Endothelial cell (in vitro differentiated cells): ENCODE data around the gene NHLRC2. TPM values are rescaled to one million over a fixed set of nuclear protein-coding genes. Genes with fewer than 3 reads are reported as not detected.

Experiments used
- DNase-seq: peaks from one replicate; pipeline ENCODE4 v3.0.0; 2021; ENCODE audit warnings: low spot score
- H3K27ac Mint-ChIP-seq: one replicate; pipeline ENCODE4 v1.8.0; 2021; ENCODE audit warnings: mixed read lengths, inconsistent platforms; ENCODE audit not compliant: unreplicated experiment
- H3K27me3 Mint-ChIP-seq: one replicate; pipeline ENCODE4 v1.8.0; 2021; ENCODE audit warnings: mild to moderate bottlenecking, moderate library complexity, mixed read lengths, inconsistent platforms; ENCODE audit not compliant: unreplicated experiment
- H3K36me3 Mint-ChIP-seq: one replicate; pipeline ENCODE4 v1.8.0; 2021; ENCODE audit warnings: mild to moderate bottlenecking, low read depth, mixed read lengths, inconsistent platforms; ENCODE audit not compliant: unreplicated experiment
- H3K4me1 Mint-ChIP-seq: one replicate; pipeline ENCODE4 v1.8.0; 2021; ENCODE audit warnings: mild to moderate bottlenecking, mixed read lengths, inconsistent platforms; ENCODE audit not compliant: unreplicated experiment
- H3K4me3 Mint-ChIP-seq: one replicate; pipeline ENCODE4 v1.8.0; 2021; ENCODE audit warnings: mild to moderate bottlenecking, mixed read lengths, inconsistent platforms; ENCODE audit not compliant: unreplicated experiment
- H3K9me3 Mint-ChIP-seq: one replicate; pipeline ENCODE4 v1.8.0; 2021; ENCODE audit warnings: mixed read lengths, inconsistent platforms; ENCODE audit not compliant: unreplicated experiment
- total RNA-seq: library from RNA; stranded (reverse); fragmentation: NEBNext Ultra II Directional; extraction: Animal tissue kit (Norgen Biotek cat#: 25700); gene quantifications from one replicate; pipeline ENCODE4 v1.2.1, GENCODE V29; 2021; ENCODE audit not compliant: unreplicated experiment
- TF ChIP-seq, protein P1 (sequence below): fragments of 200-600 bp; sonication (generic); IDR thresholded peaks from one replicate; pipeline ENCODE4 v1.5.0; 2021; ENCODE audit warnings: antibody characterized with exemption; ENCODE audit not compliant: unreplicated experiment

NHLRC2 gene
- total RNA-seq, 1 donor from 2014 or later, result 22.5 TPM

DNA sequence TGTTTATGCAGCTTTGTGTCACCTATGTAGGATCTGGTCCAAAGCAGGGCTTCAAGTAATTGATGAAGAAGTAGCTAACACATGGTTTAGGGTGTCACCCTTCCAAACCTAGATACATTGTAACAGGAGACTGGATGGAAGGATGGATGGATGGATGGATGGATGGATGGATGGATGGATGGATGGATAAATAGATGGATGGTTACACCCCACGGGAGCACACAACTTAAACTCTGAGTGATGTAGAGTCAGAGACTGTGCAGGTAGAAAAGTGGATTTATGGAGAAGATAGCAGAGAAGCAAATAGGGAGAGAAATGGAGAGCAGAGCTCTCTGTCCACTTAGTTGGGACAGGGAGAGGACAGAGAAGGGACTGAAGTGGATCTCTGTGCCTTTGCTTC, 78.4 kb downstream of the NHLRC2 start:
- no peak overlapping the region for H3K4me3 Mint-ChIP-seq
- H3K9me3 Mint-ChIP-seq, result no peaks in the 10 kb centered on the region
- DNase-seq, result no peak
- H3K36me3 Mint-ChIP-seq, result no peaks in the 10 kb centered on the region
- H3K27me3 Mint-ChIP-seq, result no peaks in the 10 kb centered on the region
- peaks cover 13% of the 10 kb centered on the region for H3K4me1 Mint-ChIP-seq
- H3K27ac Mint-ChIP-seq, result no peak overlapping the region
- TF ChIP-seq, protein P1, sequence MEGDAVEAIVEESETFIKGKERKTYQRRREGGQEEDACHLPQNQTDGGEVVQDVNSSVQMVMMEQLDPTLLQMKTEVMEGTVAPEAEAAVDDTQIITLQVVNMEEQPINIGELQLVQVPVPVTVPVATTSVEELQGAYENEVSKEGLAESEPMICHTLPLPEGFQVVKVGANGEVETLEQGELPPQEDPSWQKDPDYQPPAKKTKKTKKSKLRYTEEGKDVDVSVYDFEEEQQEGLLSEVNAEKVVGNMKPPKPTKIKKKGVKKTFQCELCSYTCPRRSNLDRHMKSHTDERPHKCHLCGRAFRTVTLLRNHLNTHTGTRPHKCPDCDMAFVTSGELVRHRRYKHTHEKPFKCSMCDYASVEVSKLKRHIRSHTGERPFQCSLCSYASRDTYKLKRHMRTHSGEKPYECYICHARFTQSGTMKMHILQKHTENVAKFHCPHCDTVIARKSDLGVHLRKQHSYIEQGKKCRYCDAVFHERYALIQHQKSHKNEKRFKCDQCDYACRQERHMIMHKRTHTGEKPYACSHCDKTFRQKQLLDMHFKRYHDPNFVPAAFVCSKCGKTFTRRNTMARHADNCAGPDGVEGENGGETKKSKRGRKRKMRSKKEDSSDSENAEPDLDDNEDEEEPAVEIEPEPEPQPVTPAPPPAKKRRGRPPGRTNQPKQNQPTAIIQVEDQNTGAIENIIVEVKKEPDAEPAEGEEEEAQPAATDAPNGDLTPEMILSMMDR, result no peak

- Mint-ChIP-seq H3K27ac (no peak overlapping the region), H3K9me3 (no peaks in the 10 kb centered on the region), H3K36me3 (no peaks in the 10 kb centered on the region), H3K27me3 (no peaks in the 10 kb centered on the region), H3K4me3 (no peak overlapping the region), H3K4me1 (peaks cover 13% of the 10 kb centered on the region)
- TF ChIP-seq, protein P1, result no peak
- DNase-seq, result no peak
These were observed 79.6 kb downstream of the NHLRC2 start for GRCh38 chr10:113933894-113934532.

GRCh38 chr10:113937258-113937657, 82.8 kb downstream of the NHLRC2 start:
- DNase-seq, result no peak
- Mint-ChIP-seq H3K27me3 (no peaks in the 10 kb centered on the region), H3K4me1 (no peaks in the 10 kb centered on the region), H3K27ac (no peak overlapping the region), H3K36me3 (no peaks in the 10 kb centered on the region), H3K9me3 (no peaks in the 10 kb centered on the region), H3K4me3 (no peak overlapping the region)
- TF ChIP-seq, protein P1, result no peak

DNA sequence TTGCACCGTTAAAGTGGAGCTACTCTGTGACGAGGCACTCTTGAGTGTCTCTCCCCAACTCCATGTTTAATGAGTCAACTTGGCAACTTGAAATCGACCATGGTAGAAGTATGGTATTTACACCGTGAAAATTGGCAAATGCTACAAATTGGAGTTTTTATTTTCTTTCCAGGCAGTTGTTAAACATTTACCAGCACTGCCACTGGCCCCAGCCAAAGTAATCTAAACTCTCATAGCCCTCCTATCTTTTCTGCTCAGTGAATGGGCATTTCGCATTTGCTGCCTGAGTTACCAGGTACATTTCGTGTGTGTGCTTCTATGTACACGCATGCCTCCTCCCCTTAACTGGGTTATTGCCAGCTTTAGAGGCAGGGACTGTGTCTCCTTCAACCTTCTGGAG, 83.3 kb downstream of the NHLRC2 start:
- no peak overlapping the region for H3K27ac Mint-ChIP-seq
- H3K27me3 Mint-ChIP-seq, result no peaks in the 10 kb centered on the region
- DNase-seq, result no peak
- H3K36me3 Mint-ChIP-seq, result no peaks in the 10 kb centered on the region
- no peaks in the 10 kb centered on the region for H3K9me3 Mint-ChIP-seq
- H3K4me1 Mint-ChIP-seq, result no peaks in the 10 kb centered on the region
- TF ChIP-seq, protein P1, result no peak
- H3K4me3 Mint-ChIP-seq, result no peak overlapping the region

- no peaks in the 10 kb centered on the region for H3K36me3 Mint-ChIP-seq
These were observed 84.9 kb downstream of the NHLRC2 start for GRCh38 chr10:113939212-113939860.

More at GRCh38 chr10:113939212-113939860, 84.9 kb downstream of the NHLRC2 start:
- TF ChIP-seq, protein P1, result no peak
- H3K27me3 Mint-ChIP-seq, result no peaks in the 10 kb centered on the region
- H3K4me1 Mint-ChIP-seq, result no peaks in the 10 kb centered on the region
- H3K9me3 Mint-ChIP-seq, result no peaks in the 10 kb centered on the region
- H3K27ac Mint-ChIP-seq, result no peak overlapping the region
- DNase-seq, result no peak
- H3K4me3 Mint-ChIP-seq, result no peak overlapping the region
